Ovary (tissue), 3 donors: Measurements from ENCODE around the gene PTPRN2.

Experiments
- CTCF ChIP-seq, 3 donors: fragments of 450-650 bp in 2 of 3; fragments of 200-600 bp in 1 of 3; IDR thresholded peaks; one replicate each; pipeline versions ENCODE4 v1.5.1 to v1.8.0; 2016 to 2022; ENCODE audit warnings: antibody characterized with exemption in 3 of 3, mild to moderate bottlenecking in 1 of 3
- EP300 ChIP-seq: sonication (generic); formaldehyde crosslinking; IDR thresholded peaks from one replicate; pipeline ENCODE4 v1.6.1; 2017; ENCODE audit warnings: antibody characterized with exemption
- POLR2A ChIP-seq: fragments of 450-650 bp; IDR thresholded peaks from one replicate; pipeline ENCODE4 v1.6.1; 2017; ENCODE audit warnings: antibody characterized with exemption, mild to moderate bottlenecking, moderate library complexity
- donor health status: DM: no; HTN: no; CAD: no.

GRCh38 chr7:158408318-158408920, 179.2 kb downstream of the PTPRN2 start:
- TF ChIP-seq CTCF (IDR thresholded peaks at IDR 0.05): no peak
- no peak for TF ChIP-seq POLR2A
- TF ChIP-seq EP300: no peak
